Suprapubic skin (tissue), 3 donors: Measurements from ENCODE around the gene PIGO.

Experiments used
- POLR2A ChIP-seq, 2 donors: fragments of 450-650 bp; IDR thresholded peaks; one replicate each; pipeline ENCODE4 v1.6.1; 2017; ENCODE audit warnings: antibody characterized with exemption in 2 of 2, mild to moderate bottlenecking in 2 of 2, moderate library complexity in 2 of 2
- TF ChIP-seq, protein P1 (sequence below), 2 donors: fragments of 200-600 bp in 1 of 2; fragments of 450-650 bp in 1 of 2; sonication (generic) in 1 of 2; IDR thresholded peaks; one replicate each; pipeline ENCODE4 v1.5.1; 2016 to 2019; ENCODE audit warnings: antibody characterized with exemption in 2 of 2, mild to moderate bottlenecking in 1 of 2, moderate library complexity in 1 of 2

DNA sequence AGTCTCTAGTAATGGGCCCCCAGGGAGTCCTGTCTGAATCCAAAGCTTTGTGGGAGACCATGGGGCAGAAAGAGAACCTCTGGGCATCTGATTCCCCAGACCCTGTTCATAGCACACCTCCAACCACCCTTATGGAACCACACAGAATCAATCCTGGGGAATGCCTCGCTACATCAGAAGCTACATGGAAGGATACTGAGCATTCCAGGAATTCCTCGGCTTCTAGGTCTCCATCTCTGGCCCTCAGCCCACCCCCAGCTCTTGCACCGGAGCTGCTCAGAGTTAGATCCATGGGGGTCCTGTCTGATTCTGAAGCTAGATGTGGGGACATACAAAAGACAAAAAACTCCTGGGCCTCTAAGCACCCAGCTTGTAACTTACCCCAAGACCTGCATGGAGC lies 52.3 kb downstream of the PIGO start:
- TF ChIP-seq, protein P1, sequence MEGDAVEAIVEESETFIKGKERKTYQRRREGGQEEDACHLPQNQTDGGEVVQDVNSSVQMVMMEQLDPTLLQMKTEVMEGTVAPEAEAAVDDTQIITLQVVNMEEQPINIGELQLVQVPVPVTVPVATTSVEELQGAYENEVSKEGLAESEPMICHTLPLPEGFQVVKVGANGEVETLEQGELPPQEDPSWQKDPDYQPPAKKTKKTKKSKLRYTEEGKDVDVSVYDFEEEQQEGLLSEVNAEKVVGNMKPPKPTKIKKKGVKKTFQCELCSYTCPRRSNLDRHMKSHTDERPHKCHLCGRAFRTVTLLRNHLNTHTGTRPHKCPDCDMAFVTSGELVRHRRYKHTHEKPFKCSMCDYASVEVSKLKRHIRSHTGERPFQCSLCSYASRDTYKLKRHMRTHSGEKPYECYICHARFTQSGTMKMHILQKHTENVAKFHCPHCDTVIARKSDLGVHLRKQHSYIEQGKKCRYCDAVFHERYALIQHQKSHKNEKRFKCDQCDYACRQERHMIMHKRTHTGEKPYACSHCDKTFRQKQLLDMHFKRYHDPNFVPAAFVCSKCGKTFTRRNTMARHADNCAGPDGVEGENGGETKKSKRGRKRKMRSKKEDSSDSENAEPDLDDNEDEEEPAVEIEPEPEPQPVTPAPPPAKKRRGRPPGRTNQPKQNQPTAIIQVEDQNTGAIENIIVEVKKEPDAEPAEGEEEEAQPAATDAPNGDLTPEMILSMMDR (IDR thresholded peaks at IDR 0.05): no peak
- no peak for TF ChIP-seq POLR2A (IDR thresholded peaks at IDR 0.05)
